HepG2 (cell line): ENCODE results near the gene MAPRE3. TPM values are rescaled to one million over a fixed set of nuclear protein-coding genes. Genes with fewer than 3 reads are reported as not detected.

Experiments
- ARID5B ChIP-seq: IDR thresholded peaks from 2 replicates; pipeline ENCODE4 v1.4.0; 2020; ENCODE audit warnings: mild to moderate bottlenecking, missing genetic modification reagents
- HOXA5 ChIP-seq: sonication (generic); formaldehyde crosslinking; IDR thresholded peaks from 2 replicates; pipeline ENCODE4 v1.4.0; 2020; ENCODE audit warnings: missing genetic modification reagents
- KDM5B ChIP-seq: sonication (generic); formaldehyde crosslinking; IDR thresholded peaks from 2 replicates; pipeline ENCODE4 v1.4.0; 2020; ENCODE audit warnings: missing genetic modification reagents, mild to moderate bottlenecking, borderline replicate concordance
- MTF2 ChIP-seq: sonication (generic); formaldehyde crosslinking; IDR thresholded peaks from 2 replicates; pipeline ENCODE4 v1.5.0; 2020; ENCODE audit warnings: missing genetic modification reagents, borderline replicate concordance
- PAWR ChIP-seq: sonication (generic); formaldehyde crosslinking; IDR thresholded peaks from 2 replicates; pipeline ENCODE4 v1.4.0; 2020; ENCODE audit warnings: missing genetic modification reagents, mild to moderate bottlenecking, borderline replicate concordance
- PHF8 ChIP-seq: sonication (generic); formaldehyde crosslinking; IDR thresholded peaks from 2 replicates; pipeline ENCODE4 v1.5.0; 2020; ENCODE audit warnings: missing genetic modification reagents
- RAD21 ChIP-seq: fragments of 450-650 bp; formaldehyde crosslinking; IDR thresholded peaks from 2 replicates; pipeline ENCODE4 v1.5.0; 2020; ENCODE audit warnings: mild to moderate bottlenecking
- RBAK ChIP-seq: sonication (generic); formaldehyde crosslinking; IDR thresholded peaks from 2 replicates; pipeline ENCODE4 v1.5.1; 2020; ENCODE audit warnings: mild to moderate bottlenecking, missing genetic modification reagents
- SALL1 ChIP-seq: sonication (generic); formaldehyde crosslinking; IDR thresholded peaks from 2 replicates; pipeline ENCODE4 v1.8.0; 2022; ENCODE audit warnings: mild to moderate bottlenecking, missing genetic modification reagents
- ZBTB25 ChIP-seq: IDR thresholded peaks from 2 replicates; pipeline ENCODE4 v1.6.1; 2018; ENCODE audit warnings: missing genetic modification reagents
- ZC3H13 ChIP-seq: sonication (generic); formaldehyde crosslinking; IDR thresholded peaks from 2 replicates; pipeline ENCODE4 v1.8.1; 2023; ENCODE audit warnings: mild to moderate bottlenecking, missing genetic modification reagents, moderate library complexity
- ZMYM4 ChIP-seq: sonication (generic); formaldehyde crosslinking; IDR thresholded peaks from 2 replicates; pipeline ENCODE4 v1.8.1; 2023; ENCODE audit warnings: mild to moderate bottlenecking, missing genetic modification reagents
- ZNF280B ChIP-seq: sonication (generic); formaldehyde crosslinking; IDR thresholded peaks from 2 replicates; pipeline ENCODE4 v1.5.0; 2020; ENCODE audit warnings: missing genetic modification reagents, mild to moderate bottlenecking, borderline replicate concordance
- ZNF773 ChIP-seq: sonication (generic); formaldehyde crosslinking; IDR thresholded peaks from 2 replicates; pipeline ENCODE4 v1.4.0; 2020; ENCODE audit warnings: missing genetic modification reagents, borderline replicate concordance
- ZNF792 ChIP-seq: IDR thresholded peaks from 2 replicates; pipeline ENCODE4 v1.6.1; 2016
- polyA plus RNA-seq, 8 experiments: library from polyadenylated mRNA; depleted of rRNA in 3 of 8; stranded (reverse) in 7 of 8; unstranded in 1 of 8; fragments of >200 nt; fragmentation: Illumina TruSeq in 4 of 8; extraction: Trizol in 4 of 8; gene quantifications; 2 replicates each; pipeline versions ENCODE4 v1.2.1 to v1.2.3, GENCODE V29; 2011 to 2016; ENCODE audit warnings: low read depth in 4 of 8, missing spikeins in 1 of 8, mixed read lengths in 1 of 8; ENCODE audit not compliant: insufficient read depth in 1 of 8
- total RNA-seq, 5 experiments: library from RNA; depleted of rRNA; stranded (reverse); fragments of >200 nt; fragmentation: Illumina TruSeq; extraction: Trizol; gene quantifications; 2 replicates each; pipeline ENCODE4 v1.2.3, GENCODE V29; 2016; ENCODE audit warnings: low read depth in 1 of 5
- TF ChIP-seq, protein P1 (sequence below): IDR thresholded peaks from 2 replicates; pipeline ENCODE4 v1.6.1; 2018; ENCODE audit warnings: missing genetic modification reagents, mild to moderate bottlenecking, missing compliant biosample characterization
- TF ChIP-seq, protein P2 (sequence below): sonication (generic); formaldehyde crosslinking; IDR thresholded peaks from 2 replicates; pipeline ENCODE4 v1.5.1; 2020; ENCODE audit warnings: mild to moderate bottlenecking, moderate library complexity, missing genetic modification reagents
- TF ChIP-seq, protein P3 (sequence below): sonication (generic); formaldehyde crosslinking; IDR thresholded peaks from 2 replicates; pipeline ENCODE4 v1.8.0; 2022; ENCODE audit warnings: mild to moderate bottlenecking, missing genetic modification reagents, borderline replicate concordance

MAPRE3 gene
- total and polyA plus RNA-seq, 2 of the 13 experiments (the other 11 are each of a cell fraction or from before 2014, with no cell fraction given): 0.31 to 0.91 TPM

DNA sequence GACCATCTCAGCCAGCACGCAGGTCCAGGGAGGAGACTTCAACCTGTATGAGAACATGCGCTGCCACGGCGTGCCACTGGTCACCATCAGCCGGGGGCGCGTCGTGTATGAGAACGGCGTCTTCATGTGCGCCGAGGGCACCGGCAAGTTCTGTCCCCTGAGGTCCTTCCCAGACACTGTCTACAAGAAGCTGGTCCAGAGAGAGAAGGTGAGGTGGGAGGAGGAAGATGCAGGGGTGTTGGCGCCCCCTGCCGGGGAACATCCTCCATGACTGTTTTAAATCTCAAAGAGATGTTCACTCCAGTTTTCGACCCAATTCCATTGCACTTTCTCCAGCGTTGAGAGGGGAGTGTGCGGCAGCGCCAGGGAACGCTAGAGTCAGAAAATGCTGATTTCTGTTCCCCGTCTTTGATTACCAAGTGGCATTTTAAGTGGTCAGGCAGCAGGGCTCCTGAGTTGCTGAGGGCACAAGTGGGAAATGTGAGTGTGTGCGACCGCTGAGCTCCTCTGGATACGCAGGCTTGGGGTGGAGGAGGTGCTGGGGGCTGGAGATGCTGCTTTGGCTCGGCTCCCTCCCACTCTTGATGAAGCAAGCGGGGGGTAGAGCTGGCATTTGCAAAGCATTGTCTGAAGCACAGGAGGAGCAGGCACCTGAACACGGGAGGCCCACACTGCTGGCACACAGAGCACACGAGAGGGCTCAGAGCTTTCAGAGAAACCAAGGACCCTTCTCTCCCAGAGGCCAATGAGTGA is 27.7 kb upstream of the MAPRE3 start (continued):
- TF ChIP-seq ARID5B (CRISPR knock-in tag): peak; percentile 30; the same call in 1 of the 2 replicates
- TF ChIP-seq ZNF792 (CRISPR knock-in tag): no peak
- TF ChIP-seq, protein P1, sequence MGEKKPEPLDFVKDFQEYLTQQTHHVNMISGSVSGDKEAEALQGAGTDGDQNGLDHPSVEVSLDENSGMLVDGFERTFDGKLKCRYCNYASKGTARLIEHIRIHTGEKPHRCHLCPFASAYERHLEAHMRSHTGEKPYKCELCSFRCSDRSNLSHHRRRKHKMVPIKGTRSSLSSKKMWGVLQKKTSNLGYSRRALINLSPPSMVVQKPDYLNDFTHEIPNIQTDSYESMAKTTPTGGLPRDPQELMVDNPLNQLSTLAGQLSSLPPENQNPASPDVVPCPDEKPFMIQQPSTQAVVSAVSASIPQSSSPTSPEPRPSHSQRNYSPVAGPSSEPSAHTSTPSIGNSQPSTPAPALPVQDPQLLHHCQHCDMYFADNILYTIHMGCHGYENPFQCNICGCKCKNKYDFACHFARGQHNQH (CRISPR knock-in tag): 0 out of 2 replicates have a peak, but pooled peaks have one; percentile 38
- TF ChIP-seq, protein P2, sequence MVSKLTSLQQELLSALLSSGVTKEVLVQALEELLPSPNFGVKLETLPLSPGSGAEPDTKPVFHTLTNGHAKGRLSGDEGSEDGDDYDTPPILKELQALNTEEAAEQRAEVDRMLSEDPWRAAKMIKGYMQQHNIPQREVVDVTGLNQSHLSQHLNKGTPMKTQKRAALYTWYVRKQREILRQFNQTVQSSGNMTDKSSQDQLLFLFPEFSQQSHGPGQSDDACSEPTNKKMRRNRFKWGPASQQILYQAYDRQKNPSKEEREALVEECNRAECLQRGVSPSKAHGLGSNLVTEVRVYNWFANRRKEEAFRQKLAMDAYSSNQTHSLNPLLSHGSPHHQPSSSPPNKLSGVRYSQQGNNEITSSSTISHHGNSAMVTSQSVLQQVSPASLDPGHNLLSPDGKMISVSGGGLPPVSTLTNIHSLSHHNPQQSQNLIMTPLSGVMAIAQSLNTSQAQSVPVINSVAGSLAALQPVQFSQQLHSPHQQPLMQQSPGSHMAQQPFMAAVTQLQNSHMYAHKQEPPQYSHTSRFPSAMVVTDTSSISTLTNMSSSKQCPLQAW (CRISPR knock-in tag): peak; percentile 69; the same call in 1 of the 2 replicates
- TF ChIP-seq PAWR (CRISPR knock-in tag): no peak
- TF ChIP-seq RBAK (CRISPR knock-in tag): no peak
- TF ChIP-seq ZNF773 (CRISPR knock-in tag): no peak
- no peak for TF ChIP-seq HOXA5
- TF ChIP-seq ZMYM4 (CRISPR knock-in tag): 0 out of 2 replicates have a peak, but pooled peaks have one; percentile 17
- peak; percentile 47; the same call in 1 of the 2 replicates for TF ChIP-seq SALL1
- TF ChIP-seq, protein P3, sequence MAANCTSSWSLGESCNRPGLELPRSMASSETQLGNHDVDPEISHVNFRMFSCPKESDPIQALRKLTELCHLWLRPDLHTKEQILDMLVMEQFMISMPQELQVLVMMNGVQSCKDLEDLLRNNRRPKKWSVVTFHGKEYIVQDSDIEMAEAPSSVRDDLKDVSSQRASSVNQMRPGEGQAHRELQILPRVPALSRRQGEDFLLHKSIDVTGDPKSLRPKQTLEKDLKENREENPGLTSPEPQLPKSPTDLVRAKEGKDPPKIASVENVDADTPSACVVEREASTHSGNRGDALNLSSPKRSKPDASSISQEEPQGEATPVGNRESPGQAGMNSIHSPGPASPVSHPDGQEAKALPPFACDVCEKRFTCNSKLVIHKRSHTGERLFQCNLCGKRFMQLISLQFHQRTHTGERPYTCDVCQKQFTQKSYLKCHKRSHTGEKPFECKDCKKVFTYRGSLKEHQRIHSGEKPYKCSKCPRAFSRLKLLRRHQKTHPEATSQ (CRISPR knock-in tag): no peak
- TF ChIP-seq PHF8 (CRISPR knock-in tag): no peak
- TF ChIP-seq MTF2: peak; percentile 88; the same call in 1 of the 2 replicates
- TF ChIP-seq ZBTB25 (CRISPR knock-in tag): no peak
- TF ChIP-seq KDM5B (CRISPR knock-in tag): 0 out of 2 replicates have a peak, but pooled peaks have one; percentile 29
- TF ChIP-seq ZC3H13 (CRISPR knock-in tag): no peak
- peak; percentile 88 for TF ChIP-seq RAD21
- TF ChIP-seq ZNF280B (CRISPR knock-in tag): peak; percentile 81; the same call in 1 of the 2 replicates
